Fibroblast of peridontal ligament (primary cell): ENCODE results near the gene INAFM2.

ENCODE experiments used
- DNase-seq: peaks from one replicate; pipeline ENCODE4 v3.0.0-alpha.2; 2010; ENCODE audit errors: extremely low read depth

The INAFM2 gene

DNA sequence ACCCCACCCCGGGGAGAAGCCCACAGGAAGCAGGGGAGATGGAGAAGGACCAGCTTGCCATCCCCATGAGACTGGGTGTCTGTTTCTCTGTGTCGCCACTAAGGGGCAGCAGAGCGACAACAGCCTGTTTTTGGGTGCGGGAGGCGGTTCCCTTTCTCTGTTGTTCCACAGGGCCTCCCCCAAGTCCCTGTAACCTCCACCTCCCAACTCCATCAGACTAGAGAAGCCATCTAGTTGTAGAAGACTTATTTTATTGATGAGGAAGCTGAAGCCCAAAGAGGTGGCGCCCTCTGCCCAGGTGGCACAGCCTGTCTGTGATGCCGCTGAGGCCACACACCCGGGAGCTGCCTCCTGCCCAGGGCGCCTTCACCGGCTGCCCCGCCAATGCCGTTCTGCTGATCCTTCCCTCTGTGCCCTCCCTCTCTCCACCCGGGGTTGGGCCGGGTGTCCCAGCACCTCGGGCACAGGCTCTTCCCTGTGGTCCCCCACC is 21.2 kb downstream of the INAFM2 start:
- DNase-seq: peak; percentile 66

DNA sequence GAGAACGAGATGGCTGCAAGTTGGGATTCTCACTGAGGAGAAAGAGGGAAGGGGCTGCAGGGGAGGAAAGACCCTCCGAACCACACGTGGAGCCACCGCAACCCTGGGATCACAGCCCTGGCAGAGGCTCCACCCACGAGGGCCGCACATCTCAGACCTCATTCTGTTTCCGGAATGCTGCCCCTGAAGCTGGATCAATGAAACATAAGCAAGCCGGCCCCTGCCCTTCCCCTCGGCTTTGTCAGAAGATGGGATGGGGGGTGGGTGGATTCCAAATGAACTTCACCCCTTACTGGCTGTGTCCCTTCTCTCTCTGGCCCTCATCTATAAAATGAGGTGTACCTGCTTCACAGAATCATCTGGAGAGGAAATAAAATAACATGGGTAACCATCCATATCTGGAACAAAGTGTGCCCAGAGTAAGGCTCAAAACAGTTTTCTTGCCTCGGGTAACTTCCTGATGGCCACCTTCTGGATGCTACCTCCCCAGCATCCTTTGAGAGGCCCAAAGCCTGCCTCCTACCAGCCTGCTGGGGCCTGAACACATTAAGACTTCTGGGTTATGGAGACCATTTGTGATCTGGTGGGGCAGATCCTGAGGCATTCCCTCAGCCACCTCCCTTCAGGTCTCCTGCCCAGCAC is 21.9 kb downstream of the INAFM2 start:
- no peak for DNase-seq

GRCh38 chr15:40345867-40346578 is 22.5 kb downstream of the INAFM2 start:
- DNase-seq: no peak

GRCh38 chr15:40346579-40347558 is 23.4 kb downstream of the INAFM2 start:
- no peak for DNase-seq

DNA sequence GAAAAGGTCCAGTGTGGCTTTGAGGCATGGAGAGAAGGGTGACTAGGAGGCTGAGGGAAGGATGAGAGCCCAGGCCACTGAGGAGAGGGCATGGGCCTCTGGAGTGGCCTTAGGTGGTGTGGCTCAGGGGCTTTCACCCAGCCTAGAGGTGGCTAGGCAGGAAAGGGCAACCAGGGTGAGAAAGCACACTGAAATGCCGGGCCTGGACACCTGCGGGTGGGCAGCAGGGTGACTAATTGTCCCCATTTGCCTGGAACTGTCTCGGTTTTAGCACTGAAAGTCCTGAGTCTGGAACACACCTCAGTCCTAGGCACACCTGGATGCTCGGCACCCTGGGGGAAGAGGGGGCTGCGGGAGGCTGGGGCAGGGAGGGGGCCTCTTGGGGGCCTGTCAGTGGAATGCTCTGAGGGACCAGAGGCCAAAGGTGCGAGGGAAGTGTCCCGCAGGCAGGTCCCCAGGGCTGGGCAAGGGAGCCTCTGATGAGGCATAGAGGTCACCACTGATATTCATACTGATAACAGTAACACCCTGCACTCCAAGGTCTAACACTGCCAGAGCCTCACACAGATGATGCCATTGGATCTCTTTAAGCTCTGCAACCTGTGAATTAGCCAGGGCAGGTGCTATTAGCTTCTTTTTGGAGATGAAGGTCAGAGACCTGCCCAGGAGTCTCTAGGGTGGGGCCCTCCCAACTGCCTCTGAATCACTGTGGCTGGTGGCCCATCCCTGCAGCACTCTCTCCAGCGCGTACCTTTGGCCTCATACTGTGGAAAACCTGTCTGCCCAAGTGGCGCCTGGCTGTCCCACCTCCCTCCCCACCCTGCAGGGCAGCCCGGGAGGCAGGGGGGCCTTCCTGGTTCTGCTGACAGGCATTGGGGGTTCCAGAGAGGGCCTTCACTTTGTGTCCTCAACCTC is 24.3 kb downstream of the INAFM2 start:
- no peak for DNase-seq

GRCh38 chr15:40348474-40348870 is 25.0 kb downstream of the INAFM2 start:
- no peak for DNase-seq

DNA sequence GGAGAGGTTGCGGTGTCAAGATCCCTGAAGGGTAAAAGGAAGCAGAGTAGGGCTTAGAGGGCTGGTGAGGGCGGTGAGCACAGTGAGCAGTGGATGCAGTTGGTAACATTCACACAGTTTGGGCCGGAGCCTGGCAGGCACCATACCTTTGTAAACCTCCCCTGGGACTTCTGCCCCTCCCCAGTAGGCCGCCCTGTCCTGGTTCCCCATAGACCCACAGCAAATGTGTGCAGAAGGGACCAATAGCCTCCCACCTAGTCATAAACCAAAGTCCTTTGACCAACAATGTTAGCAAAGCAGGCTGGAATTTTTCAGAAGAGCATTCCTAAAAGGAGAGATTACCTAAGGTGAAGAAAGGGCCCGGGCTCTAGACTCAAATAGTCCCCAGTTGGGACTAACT is 25.7 kb downstream of the INAFM2 start:
- DNase-seq: no peak

- no peak for DNase-seq
Observed at GRCh38 chr15:40352281-40352901, 28.9 kb downstream of the INAFM2 start.

DNA sequence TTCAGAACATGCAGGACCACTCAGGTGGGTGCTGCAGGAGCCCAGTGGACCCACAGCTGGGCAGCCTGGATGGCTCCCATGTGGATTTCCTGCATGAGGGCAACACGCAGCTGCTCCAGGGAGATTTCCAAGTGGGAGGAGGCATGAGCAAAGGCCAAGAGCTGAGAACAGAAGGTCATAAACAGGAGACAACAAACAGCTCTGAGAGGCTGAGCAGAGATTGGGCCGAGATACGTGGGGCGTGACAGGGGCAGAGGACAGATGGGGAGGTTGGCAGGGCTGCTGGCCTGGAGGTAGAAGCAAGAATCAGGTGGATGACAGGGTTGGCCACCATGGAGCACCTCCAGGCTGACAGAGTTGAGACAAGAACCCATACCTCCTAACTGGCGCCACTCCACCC is 30.2 kb downstream of the INAFM2 start:
- no peak for DNase-seq

DNA sequence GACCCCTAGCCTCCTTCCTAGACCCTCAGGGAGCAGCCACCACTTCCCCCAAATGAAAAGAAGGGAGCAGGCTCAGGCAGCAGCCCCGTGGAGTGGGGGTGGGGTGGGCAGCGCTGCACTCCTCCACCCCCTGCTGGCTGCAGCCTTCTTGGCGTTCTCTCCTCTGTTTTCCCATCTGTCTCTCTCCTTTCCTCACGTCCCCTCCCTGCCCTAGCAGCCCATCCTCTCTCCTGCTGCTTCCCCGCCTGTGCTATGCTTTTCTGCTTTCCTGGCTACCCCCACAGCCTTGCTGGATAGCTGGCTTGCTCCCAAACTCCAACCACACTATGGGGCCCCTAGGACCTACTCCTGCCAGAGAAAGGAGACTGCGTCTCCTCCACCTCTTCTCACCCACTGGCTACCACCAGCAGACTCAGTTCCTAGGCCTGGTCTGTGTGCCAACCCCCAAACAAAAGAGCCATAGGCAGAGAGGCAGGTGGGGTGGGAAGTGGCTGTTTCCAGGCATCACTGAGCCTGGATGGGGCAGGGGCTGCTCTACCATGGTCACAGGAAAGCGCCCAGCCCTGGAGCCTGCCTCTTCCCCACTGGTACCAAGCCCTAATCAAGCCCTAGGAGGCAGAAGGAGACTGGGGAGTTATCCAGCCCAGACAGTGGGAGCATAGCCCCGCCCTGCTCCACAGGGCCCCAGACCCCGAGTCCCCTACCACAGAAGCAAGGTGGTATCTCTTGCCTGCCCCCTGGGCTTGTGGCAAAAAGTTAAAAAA is 31.1 kb downstream of the INAFM2 start:
- DNase-seq: peak; percentile 36

GRCh38 chr15:40355976-40356585 is 32.6 kb downstream of the INAFM2 start:
- DNase-seq: no peak

DNA sequence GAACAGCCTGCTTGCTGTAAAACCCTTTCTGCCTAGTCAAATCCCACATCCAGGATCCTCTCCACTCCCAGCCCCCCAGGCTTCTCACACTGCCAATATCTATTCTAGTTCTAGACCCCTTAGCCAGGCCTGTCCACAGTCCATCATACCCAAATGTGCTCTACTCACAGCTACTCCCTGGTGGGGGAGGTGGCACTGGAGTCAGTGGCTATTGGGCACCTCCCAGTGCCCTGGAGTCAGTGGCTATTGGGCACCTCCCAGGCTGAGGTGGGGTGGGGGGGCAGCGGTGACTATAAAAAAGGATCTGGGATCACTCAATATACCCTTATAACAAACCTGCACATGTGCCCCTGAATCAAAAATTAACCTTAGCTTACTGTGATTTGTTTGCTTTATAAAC is 33.8 kb downstream of the INAFM2 start:
- DNase-seq: no peak

DNA sequence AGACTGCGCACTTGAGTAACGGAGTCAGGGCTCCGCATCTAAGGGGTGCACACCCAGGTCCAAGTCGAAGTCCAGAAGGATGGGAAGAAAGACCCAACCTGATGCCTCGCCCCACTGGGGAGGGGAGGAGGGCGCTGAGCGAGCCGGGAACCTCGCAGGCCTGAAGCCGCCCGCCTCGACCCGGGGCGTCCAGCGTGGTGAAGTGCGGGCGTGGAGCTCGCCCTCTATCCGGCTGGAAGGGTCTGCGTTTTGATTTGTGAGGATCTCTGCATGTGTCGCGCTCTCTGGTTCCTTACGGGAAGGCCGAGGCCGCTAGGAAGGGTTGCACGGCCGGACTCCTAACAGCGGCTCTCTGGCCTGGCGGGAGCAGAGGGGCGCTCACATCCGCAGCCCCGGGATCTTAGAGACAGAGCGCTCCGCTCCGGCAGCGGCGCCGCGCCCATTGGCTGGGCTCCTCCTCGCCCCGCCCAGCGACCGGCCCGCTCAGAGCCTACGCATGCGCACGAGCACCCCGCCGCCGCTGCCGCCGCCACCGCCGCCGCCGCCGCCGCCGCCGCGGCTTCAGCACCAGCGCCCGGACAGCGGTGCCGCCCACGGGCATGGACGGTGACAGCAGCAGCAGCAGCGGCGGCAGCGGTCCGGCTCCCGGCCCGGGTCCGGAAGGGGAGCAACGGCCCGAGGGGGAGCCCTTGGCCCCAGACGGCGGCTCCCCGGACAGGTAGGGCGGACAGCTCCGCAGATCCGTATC is 34.4 kb downstream of the INAFM2 start, which contains the start of gene DISP2:
Gene DISP2, plus strand, starts transcription at position 497 of the 748 bp plus-strand sequence. Its CDS starts 103 bp downstream, at position 600.
- DNase-seq: peak; percentile 67

- DNase-seq: no peak
Observed at GRCh38 chr15:40358471-40359353, 35.2 kb downstream of the INAFM2 start.

DNA sequence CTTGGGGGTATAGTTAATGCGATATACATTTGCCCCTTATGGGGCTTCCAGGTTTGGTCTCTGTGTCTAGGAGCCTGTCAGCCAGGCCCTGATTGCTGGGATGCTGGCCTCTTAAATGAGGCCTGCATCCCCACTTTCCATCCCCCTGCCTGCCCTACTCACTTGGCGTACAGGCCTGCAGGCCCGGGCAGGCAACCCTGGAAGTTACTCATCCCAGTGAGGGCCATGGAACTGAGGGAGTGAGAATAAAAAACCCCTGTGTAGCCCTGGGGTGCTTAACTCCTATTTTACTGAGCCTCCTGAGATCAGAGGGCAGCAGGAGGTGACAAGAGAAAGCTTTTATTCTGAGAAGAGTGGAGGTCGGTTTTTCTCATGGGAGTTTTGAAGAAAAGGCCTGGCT is 36.5 kb downstream of the INAFM2 start:
- DNase-seq: no peak

- no peak for DNase-seq
Observed at GRCh38 chr15:40361640-40362039, 38.1 kb downstream of the INAFM2 start.

DNA sequence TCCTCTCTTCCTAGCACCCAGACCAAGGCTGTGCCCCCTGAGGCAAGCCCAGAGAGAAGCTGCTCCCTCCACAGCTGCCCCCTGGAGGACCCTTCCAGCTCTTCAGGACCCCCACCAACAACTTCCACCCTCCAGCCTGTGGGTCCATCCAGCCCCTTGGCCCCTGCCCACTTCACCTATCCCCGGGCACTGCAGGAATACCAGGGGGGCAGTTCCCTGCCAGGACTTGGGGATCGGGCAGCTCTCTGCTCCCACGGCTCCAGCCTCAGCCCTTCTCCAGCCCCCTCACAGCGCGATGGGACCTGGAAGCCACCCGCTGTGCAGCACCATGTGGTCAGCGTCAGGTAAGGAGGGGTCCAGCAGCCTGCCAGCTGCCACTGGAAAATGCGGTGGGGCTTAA is 40.1 kb downstream of the INAFM2 start:
- no peak for DNase-seq

GRCh38 chr15:40364251-40364650 is 40.8 kb downstream of the INAFM2 start:
- no peak for DNase-seq
